HG02588 (cell line): ENCODE measurements around the gene RGS14.
A peak's percentile ranks its signal among the peaks of the same experiment; 100 is the strongest.

Experiments
- ATAC-seq: cut with Tn5 transposase; IDR thresholded peaks from one replicate; pipeline ENCODE4 v1.9.1; 2021; ENCODE audit warnings: mild to moderate bottlenecking, moderate library complexity; ENCODE audit not compliant: unreplicated experiment

Gene RGS14, protein sequence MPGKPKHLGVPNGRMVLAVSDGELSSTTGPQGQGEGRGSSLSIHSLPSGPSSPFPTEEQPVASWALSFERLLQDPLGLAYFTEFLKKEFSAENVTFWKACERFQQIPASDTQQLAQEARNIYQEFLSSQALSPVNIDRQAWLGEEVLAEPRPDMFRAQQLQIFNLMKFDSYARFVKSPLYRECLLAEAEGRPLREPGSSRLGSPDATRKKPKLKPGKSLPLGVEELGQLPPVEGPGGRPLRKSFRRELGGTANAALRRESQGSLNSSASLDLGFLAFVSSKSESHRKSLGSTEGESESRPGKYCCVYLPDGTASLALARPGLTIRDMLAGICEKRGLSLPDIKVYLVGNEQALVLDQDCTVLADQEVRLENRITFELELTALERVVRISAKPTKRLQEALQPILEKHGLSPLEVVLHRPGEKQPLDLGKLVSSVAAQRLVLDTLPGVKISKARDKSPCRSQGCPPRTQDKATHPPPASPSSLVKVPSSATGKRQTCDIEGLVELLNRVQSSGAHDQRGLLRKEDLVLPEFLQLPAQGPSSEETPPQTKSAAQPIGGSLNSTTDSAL

DNA sequence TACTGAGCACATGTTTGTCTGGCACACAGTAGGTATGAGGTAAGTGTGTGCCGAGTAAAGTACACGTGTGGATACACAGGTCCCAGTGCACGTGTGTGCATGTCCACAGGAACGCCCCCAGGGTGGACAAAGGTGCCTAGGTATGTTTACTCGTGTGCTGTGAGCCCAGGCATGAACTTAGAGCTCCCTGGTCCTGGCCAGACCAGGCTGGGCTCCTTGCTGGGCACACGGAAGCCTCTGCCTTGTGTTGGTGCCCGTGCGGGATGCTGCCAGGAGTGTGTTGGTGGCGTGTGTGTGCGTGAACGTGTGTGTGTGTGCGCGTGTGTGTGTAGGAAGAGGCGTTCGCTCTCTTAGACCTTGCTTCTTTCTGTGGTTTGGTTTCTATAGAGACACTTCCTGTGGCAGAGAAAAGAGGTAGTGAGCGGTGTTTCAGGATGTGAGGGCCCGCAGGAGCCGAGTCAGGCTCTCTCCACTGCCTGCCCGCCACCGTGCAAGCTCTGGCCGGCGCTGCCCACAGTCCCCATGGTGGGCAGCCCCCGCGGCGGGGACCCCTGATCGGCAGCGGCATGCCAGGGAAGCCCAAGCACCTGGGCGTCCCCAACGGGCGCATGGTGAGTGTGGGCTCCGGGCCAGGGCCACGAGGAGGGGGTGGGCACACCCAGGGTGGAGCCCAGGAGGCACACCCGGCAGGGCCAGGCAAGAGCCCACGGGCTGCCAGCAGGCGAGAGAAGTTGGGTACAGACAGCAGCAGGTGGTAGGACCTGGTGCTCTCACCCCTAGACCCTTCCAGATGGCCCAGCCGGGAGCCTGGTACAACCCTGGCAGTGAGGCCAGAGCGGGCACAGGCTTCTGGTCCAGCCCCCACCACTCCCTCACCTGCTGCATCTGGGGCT is at the start of gene RGS14:
Gene RGS14, plus strand, starts transcription at position 466 of the 893 bp plus-strand sequence. Its CDS starts 101 bp downstream, at position 567.
- peak; percentile 92 for ATAC-seq

DNA sequence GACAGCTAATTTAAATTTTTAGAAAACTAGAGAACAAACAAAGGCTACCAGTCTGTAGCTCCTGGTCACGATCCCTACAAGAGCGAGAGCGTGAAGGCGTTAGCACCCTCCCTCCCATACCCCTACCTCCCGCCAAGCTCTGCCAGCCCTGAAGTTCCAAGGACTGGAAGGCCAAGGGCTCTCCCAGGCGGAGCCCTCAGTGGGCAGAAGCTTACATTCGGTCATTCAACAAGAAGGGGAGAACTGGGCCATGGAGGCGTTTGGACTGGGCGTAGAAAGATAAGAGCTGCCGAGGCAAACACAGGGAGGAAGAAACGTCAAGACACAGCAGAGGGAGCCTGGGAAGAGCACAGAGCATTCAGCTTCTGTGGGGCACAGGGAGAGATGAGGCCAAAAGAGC is 49.0 kb upstream of the RGS14 start:
- ATAC-seq, result no peak

DNA sequence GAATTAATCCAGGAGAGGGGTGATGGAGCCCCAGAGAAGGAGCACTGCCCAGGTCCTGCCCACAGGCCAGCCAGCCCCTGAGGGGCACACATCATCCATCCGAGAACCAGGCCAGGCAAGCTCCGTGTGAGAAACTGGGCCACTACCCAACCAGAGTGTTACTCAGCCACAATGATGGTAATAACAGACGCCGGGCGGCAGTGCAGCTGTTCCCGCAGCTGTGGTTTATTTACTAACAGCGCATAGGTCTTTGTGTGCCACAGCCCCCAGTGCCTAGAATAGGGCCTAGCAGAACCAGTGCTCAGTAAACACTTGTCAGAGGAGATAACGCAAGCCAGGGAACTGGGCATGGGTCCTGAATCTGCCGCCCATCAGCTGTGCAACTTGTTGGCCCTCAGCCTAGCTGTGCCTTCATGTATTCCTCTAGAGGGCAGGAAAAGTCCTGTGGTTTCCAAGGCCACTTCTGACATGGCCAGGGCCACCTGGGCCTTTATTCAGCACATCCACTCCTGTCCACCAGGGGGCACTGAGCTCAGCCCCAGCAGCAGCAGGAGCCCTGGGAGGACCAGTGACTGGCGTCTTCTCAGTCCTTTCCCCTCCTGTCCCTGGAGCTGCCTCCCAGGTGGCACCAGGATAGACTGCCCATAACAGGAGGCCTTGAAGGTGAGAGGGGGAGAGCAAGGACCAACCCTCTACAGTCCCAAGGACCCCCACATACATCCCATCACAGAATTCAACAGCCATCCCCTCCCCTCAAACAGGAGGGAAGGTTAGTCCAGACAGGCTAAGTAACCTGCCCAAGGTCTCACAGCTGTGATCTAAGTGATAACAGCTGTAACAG is 48.2 kb upstream of the RGS14 start:
- no peak for ATAC-seq

DNA sequence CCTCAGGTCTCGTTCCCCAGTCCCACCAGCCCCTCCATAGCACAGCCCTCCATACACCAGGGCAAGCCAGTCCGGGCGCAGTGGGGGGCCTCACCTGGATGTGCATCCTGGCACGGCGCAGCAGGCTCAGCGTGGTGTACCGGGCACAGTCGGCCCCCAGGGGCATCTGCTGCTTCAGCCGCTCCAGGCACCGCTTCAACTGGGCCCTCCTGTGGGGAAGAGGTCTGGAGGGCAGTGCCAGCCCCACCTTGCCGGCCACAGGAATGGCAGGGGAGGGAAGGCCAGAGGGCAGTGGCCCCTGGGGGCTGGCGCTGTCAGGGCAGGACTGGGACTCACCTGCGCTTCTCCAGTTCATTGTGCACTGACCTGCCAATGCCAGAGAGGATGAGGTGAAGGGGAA is 47.4 kb upstream of the RGS14 start:
- no peak for ATAC-seq

DNA sequence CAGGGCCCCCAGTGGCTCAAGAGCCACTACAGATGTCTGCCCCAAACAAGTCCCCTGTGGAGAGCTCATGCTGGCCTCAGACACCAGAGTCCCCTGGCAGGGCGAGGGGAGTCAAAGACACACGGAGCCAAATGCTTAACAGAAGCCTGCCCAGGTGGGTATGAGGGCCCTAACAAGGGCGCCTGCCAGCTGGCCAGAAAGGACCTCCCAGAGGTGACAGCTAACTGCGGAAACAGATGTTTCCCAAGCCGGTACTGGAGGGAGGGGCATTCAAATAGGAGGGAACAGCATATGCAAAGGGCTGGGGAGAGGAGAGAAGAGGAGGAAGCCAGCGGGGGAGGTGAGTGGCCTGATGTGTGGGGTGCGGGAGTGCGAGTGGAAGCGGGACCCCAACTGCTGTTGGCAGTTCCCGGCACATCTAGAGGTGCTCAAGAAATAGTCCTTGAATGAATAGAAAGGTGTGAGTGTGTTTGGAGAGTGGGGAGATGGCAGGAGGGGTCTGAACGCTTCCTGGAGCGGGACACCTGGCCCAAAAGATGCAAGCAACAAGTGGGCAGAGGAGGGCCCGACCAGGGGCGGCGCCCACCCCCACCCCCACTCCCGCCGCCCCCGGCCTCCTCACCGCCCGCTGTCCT is 46.9 kb upstream of the RGS14 start:
- no peak for ATAC-seq

DNA sequence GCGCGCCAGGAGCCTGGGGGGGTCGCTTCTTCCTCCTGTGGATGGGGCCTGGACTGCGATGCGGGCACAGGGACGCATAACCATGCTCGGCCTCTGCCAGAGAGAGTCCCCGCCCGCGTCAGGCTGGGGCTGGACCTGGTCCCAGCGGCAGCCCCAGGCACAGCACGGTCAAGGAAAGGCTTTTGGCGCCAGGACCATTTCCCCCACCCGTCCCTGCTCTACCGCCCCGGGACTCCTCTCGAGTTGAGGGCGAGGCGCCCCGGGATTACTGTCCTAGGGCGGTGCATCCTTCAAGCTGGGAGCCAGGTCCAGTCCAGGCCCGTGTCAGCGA is 46.4 kb upstream of the RGS14 start:
- ATAC-seq, result peak; percentile 2

DNA sequence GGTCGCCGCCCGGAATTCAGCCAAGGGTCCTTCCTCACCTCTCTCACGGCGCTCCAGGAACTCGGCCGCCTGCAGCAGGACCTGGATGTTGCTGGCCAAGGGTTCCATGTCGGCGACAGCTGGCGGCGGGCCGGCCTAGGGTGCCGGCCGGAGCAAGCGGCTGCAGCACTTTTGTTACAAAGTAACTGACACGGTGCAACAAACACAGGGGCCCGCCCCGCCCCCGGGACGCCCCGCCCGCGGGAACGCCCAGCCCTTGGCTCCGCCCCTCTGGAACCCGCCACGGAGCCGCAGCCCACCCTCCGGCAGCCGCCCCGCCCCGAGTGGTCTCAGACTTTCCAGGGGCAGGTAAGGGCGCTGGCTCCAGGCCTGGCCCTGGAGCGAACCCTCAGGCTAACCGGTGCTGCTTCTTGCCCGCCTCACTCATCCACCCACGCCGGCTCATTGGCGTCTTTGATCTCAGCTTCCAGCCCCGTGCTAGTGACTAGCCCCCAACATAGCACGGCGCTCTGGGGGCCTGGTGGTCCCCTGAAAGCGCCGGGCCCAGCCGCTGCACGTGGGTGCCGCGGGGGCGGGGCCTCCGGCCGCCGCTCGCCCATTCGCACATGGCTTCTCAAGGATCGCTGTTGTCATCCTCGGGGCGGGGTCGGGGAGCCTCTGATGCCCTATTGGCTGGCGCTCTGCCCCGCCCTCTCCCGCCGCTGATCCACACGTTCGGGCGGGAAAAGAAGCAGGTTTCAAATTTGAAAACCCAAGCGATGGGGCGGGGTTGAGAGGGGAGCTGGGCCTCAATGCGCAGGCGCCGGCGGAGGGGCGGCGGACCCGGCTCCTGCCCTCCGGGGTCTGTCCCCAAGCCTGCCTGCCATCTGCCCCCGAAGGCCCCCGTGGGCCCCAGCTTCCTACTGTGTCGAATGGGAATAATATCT is 45.7 kb upstream of the RGS14 start, which contains the start of gene MXD3:
Gene MXD3, minus strand, starts transcription at position 176 of the 926 bp plus-strand sequence. Its CDS starts 68 bp downstream, at position 108.
- ATAC-seq, result peak; percentile 70

DNA sequence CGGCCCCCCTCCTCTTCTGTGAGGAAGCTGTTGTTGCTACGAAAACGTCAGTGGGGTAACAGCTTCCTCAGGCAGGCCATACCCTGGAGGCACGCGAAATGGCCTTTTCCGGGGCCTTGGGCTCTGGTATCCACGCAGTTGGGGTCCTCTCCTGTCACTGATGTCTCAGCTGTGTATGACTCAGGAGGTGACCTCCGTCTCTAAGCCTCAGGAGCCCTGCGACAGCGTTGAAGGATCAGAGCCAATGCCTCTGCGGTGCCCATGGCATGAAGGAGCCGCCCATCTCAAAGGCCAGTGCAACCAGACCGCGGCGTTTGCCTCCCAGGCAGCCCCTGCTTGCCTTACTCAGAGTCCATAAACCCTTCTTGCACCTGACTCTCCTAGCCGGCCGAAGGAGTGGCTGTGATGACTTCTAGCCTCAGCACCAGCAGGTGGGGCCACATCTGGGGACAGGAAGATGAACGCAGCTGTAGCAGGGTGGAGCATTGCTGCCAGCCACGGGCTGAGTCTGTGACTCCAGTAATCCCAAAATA is 45.0 kb upstream of the RGS14 start:
- peak; percentile 5 for ATAC-seq

DNA sequence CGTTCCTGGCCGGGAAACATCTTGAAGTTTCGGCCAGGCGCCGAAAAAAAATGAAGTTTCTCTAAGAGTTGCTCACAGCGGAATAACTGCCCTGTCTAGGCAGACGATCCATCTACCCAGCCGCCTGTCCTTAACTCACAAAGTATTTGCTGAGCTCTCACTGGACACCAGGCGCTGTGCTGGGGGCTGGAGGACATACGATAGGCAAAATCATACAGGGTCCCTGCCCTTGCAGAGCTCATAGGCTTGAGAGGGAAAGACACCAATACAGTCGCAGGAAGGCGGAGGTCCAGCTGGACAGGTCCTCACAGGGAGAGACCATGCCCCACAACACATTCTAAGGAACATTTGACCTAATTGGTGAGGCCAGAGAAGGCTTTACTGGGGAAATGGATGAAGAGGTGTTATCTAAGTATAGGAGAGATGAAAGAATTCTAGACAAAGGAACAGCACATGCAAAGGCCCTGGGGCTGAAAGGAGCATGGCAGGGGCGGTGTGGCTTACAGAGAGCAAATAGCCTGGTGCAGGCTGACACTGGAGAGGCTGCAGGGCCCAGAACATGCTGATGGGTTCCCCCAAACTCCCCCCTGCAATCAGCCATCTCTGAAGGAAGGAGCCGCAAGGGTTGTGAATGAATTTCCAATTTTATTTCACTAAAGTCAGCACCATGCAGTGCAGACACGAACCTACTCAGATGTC is 44.0 kb upstream of the RGS14 start:
- no peak for ATAC-seq

DNA sequence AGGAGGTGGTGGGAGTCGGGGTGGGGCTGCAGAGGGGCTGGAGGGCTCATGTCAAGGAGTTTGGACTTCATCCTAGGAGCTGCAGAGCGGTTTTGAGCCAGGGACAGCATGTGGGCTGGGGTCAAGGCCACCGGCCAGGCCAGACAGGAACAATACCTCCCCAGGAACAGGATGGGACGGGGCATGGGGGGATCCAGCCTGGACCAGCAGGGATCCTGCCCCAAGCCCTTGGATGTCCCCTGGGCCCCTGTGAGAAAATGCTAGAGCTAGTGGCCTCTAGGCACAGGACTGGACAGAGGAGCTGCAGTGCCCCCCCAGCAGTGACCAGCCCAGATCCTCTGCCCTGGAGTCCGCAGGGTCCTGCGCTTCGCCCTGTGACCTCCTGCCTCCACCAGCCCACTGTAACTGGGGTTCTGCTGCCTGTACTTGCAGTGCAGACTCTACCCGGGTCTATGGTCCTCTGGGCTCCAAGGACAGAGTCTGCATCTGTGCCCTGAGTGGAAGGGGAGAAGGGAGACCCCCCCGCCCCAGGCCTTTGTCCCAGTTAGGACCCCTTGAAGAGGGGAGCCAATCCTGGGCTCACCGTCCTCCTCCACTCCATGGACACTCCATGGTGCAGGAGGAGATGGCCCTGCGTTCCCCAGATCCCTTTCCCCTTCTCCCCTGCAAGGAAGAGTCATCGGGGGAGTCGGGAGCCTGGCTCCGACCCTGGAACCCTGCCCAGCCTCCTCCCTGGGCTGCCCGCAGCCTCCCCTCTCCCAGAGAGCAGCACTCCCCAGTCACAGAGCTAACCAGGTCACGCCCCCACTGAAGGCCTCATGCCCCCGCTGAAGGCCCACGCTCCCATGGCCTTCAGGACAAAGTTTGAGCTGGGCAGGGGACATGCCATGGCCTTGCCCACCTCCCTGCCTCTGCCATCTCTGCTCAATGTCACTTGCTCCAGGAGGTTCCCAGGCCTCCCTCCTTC is 43.1 kb upstream of the RGS14 start:
- no peak for ATAC-seq

DNA sequence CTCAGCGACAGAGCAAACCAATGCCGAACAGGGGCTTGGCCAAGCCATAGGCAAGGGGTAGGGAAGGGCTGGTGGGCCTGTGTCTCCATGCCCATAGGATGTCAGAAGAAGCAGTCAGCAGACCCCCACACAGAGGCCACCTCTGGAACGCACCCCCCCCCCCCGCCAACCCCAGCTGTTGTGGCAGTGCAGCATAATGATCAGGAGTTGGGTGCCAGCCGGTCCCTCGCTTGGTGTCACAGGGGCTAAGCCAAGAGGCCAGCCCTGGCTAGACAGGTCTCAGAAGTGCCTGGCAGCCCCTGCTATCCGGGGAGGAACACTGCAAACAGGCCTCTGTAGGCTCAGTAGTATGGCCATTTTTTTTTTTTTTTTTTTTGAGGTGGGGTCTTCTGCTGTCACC is 42.3 kb upstream of the RGS14 start:
- no peak for ATAC-seq

DNA sequence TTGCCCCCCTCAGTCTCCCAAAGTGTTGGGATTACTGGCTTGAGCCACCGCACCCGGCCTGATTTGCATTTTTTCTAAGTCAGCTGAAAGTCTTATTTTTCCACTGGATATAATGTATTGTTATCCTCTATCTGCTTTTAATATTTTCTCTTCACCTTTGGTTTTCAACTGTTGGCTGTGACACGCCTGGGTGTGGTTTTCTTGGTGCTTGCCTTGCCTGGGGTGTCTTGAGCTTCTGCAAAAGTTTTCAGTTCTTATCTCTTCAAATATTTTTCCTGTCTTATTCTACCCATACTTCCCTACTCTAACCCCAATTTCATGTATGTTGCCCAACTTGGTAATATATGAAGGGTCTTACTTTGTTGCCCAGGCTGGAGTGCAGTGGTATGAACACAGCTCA is 41.7 kb upstream of the RGS14 start:
- no peak for ATAC-seq

DNA sequence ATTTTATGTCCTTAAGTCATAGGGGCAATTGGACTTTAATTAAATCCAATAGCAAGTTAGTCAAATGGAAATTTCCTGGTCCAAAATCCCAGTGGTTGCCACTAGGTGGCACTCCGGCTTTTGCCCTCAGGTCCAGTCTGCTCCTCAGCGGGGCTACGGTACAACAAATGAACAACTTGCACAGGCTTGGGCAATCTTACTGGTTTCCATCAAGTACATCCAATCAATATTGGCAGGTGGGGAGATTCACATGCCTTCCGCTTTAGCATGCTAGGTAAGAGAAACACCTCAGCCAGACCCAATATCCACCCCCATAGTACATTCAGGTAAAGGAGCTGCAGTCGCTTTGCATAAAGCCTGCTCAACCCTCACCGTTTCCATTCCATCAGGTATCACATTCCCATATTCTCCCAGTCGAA is 39.8 kb upstream of the RGS14 start:
- no peak for ATAC-seq

DNA sequence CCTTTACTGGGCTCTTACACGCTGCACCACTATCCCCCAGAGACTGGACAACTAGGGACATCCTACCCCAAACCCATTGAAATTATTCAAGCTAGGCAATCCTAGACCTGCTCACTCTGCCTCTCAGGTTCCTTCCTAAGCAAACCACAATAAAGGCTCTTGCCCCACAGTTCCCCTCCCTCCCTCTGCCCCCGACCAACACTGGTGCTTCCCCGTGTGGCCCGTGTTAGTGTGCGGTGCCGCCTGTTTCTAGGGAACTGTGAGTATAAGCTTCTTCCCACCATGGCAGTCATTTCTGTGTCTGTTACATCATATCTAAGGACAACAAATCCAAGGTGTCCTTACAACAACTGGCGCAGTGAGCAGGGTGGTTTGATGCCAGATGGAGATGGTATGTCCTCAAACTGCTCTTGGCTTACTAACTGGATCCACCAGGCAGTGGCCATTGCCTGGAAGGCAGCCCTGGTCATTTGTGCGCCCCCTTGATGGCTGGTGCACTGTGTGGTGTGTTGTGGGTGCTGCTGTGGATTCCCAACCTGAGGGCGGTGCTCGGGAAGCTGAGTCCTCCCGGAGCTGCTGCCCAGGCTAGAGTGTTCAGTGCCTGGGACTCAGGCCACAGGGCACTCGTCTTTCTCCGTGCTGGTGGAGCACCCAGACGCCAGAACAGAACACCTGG is 37.7 kb upstream of the RGS14 start:
- ATAC-seq, result no peak

DNA sequence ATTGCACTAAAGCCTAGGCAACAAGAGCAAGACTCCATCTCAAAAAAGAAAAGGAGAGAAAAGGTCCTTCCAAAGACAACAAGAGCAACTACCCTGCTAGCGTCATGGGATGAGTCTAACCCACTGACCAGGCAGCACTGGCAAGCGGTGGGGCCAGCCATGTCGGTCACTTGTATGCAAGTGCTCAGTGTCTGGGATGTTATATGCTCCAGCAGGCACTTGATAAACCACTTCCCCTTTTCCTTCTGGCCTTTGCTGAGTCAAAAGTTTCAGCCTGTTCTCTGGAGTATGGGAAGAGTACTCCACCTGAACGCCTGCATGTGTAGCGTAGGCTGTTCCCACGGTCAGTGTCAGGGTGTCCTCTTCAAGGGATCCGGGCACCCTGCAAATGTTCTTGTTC is 36.8 kb upstream of the RGS14 start:
- no peak for ATAC-seq

DNA sequence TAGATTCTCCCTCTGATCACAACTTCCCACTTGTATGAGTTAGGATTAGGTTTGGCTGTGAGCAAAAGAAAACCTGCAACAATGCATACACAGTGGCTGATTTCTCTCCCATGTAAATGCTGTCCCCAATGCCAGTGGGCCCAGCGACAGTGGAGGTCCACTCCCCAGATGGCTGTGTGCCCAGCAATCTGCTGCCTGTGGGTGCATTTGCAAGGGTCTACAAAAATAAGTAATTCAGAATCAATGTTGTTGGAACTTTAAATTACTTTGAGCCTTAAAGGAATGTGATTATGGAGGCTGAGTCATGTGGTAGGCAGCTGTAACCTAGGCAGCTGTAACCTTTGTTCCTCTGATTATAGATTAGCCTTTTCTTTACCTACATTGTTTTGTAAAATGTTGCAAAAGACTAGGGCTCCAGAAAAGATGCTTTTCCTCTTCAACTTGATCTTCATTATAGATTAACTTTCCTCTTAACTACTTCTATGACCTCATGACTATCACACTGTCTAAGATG is 31.8 kb upstream of the RGS14 start:
- no peak for ATAC-seq
